Neural cell (in vitro differentiated cells): ENCODE measurements around the gene CCDC12. TPM values are rescaled to one million over a fixed set of nuclear protein-coding genes. Genes with fewer than 3 reads are reported as not detected.

Source experiments
- H2AFZ ChIP-seq: fragments of 200-600, 300-800 bp; sonication (generic), shearing (Covaris generic); 2 replicates; pipeline ENCODE4 v1.6.0; 2014; ENCODE audit warnings: low read depth, mild to moderate bottlenecking, antibody characterized with exemption, low read length, moderate library complexity
- H3F3A ChIP-seq: fragments of 200-600 bp; shearing (Covaris generic); 2 replicates; pipeline ENCODE4 v1.6.1; 2016; ENCODE audit warnings: mild to moderate bottlenecking, moderate library complexity, mixed read lengths, antibody characterized with exemption, low read length; ENCODE audit not compliant: insufficient read depth, poor library complexity, severe bottlenecking
- H3K27ac ChIP-seq: fragments of 200-600, 300-800 bp; sonication (generic), shearing (Covaris generic); 2 replicates; pipeline ENCODE4 v1.5.1; 2014; ENCODE audit warnings: mild to moderate bottlenecking, low read length, moderate library complexity
- H3K27me3 ChIP-seq: fragments of 300-800, 200-600 bp; sonication (generic), shearing (Covaris generic); 2 replicates; pipeline ENCODE4 v1.6.0; 2014; ENCODE audit warnings: mild to moderate bottlenecking, low read depth, low read length, moderate library complexity; ENCODE audit not compliant: insufficient read depth
- H3K36me3 ChIP-seq: fragments of 300-800, 200-600 bp; sonication (generic), shearing (Covaris generic); 2 replicates; pipeline ENCODE4 v1.5.1; 2014; ENCODE audit warnings: mild to moderate bottlenecking, antibody characterized with exemption, low read length, moderate library complexity; ENCODE audit not compliant: insufficient read depth
- H3K4me2 ChIP-seq: fragments of 300-800, 200-600 bp; sonication (generic), shearing (Covaris generic); 2 replicates; pipeline ENCODE4 v1.6.0; 2014; ENCODE audit warnings: mild to moderate bottlenecking, low read length
- H3K4me3 ChIP-seq: fragments of 300-800, 200-600 bp; sonication (generic), shearing (Covaris generic); 2 replicates; pipeline ENCODE4 v1.5.1; 2014; ENCODE audit warnings: mild to moderate bottlenecking, low read length, moderate library complexity
- H3K79me2 ChIP-seq: fragments of 200-600 bp; shearing (Covaris generic); replicated peaks from 2 replicates; pipeline ENCODE4 v1.6.0; 2014; ENCODE audit warnings: mild to moderate bottlenecking, low read length, moderate library complexity; ENCODE audit not compliant: insufficient read depth
- H3K9ac ChIP-seq: fragments of 300-800, 200-600 bp; sonication (generic), shearing (Covaris generic); 2 replicates; pipeline ENCODE4 v1.6.1; 2016; ENCODE audit warnings: mild to moderate bottlenecking, low read length, mixed read lengths
- H3K9me2 ChIP-seq: fragments of 200-600 bp; shearing (Covaris generic); 2 replicates; pipeline ENCODE4 v1.6.1; 2016; ENCODE audit warnings: mild to moderate bottlenecking, low read length, mixed read lengths; ENCODE audit not compliant: insufficient read depth
- H3K9me3 ChIP-seq: fragments of 200-600, 300-800 bp; sonication (generic), shearing (Covaris generic); 2 replicates; pipeline ENCODE4 v1.6.1; 2016; ENCODE audit warnings: mild to moderate bottlenecking, mixed run types, low read length, moderate library complexity, mixed read lengths
- H4K20me1 ChIP-seq: fragments of 200-600 bp; shearing (Covaris generic); 2 replicates; pipeline ENCODE4 v1.6.1; 2016; ENCODE audit warnings: mild to moderate bottlenecking, mixed run types; ENCODE audit not compliant: insufficient read depth
- EP300 ChIP-seq: fragments of 450-650 bp; conservative IDR thresholded peaks from 2 replicates; pipeline ENCODE4 v1.6.1; 2014; ENCODE audit warnings: antibody characterized with exemption, mild to moderate bottlenecking, moderate library complexity; ENCODE audit not compliant: poor library complexity, severe bottlenecking
- EZH2 ChIP-seq: fragments of 200-600, 300-800 bp; shearing (Covaris generic), sonication (generic); IDR thresholded peaks from 2 replicates; pipeline ENCODE4 v1.6.1; 2014; ENCODE audit warnings: antibody characterized with exemption, low read length, borderline replicate concordance, mild to moderate bottlenecking; ENCODE audit not compliant: insufficient read depth, poor library complexity, severe bottlenecking
- MXI1 ChIP-seq: fragments of 450-650 bp; conservative IDR thresholded peaks from 2 replicates; pipeline ENCODE4 v1.6.1; 2014; ENCODE audit warnings: antibody characterized with exemption, mild to moderate bottlenecking; ENCODE audit not compliant: poor library complexity, severe bottlenecking
- POLR2AphosphoS5 ChIP-seq: IDR thresholded peaks from 2 replicates; pipeline ENCODE4 v1.6.1; 2012
- RAD21 ChIP-seq: fragments of 450-650 bp; conservative IDR thresholded peaks from 2 replicates; pipeline ENCODE4 v1.6.1; 2014; ENCODE audit warnings: antibody characterized with exemption, mild to moderate bottlenecking, moderate library complexity
- SMC3 ChIP-seq: fragments of 450-650 bp; conservative IDR thresholded peaks from 2 replicates; pipeline ENCODE4 v1.6.1; 2014; ENCODE audit warnings: antibody characterized with exemption, mild to moderate bottlenecking, moderate library complexity; ENCODE audit not compliant: poor library complexity
- TAF1 ChIP-seq: IDR thresholded peaks from 2 replicates; pipeline ENCODE4 v1.6.1; 2012; ENCODE audit warnings: low read depth
- polyA plus RNA-seq: library from polyadenylated mRNA; depleted of rRNA; stranded (reverse); fragments of >200 nt; gene quantifications from 2 replicates; pipeline ENCODE4 v1.2.3, GENCODE V29; 2014
- TF ChIP-seq, protein P1 (sequence below): fragments of 450-650 bp; IDR thresholded peaks from 2 replicates; pipeline ENCODE4 v1.5.1; 2014; ENCODE audit warnings: antibody characterized with exemption, mild to moderate bottlenecking, moderate library complexity; ENCODE audit not compliant: poor library complexity, severe bottlenecking
- TF ChIP-seq, protein P2 (sequence below): IDR thresholded peaks from 2 replicates; pipeline ENCODE4 v1.6.1; 2012; ENCODE audit warnings: borderline replicate concordance

The CCDC12 gene
- polyA plus RNA-seq, 1 donor from 2014 or later = 46.4 TPM

DNA sequence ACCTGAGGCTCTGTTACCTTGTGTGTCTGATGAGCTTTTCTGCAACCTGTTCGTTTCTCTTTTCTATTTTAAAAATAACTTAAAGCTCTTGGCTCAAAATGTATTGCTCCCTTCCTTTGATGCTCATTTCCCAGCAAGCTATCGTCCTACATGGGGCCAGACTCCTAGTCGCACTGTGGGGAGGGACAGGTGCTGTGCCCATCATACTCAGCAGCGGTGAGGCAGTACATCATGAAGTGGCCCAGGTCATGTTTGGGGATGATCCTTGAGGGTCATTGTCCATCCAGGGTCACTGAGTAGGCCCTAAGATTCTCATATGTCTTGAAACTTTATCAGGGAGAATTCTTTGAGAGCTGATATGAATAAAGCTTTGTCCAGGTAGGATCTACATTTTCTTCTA, 57.9 kb downstream of the CCDC12 start:
- no peak overlapping the region for H2AFZ ChIP-seq
- H3K36me3 ChIP-seq = peaks cover 4% of the 10 kb centered on the region
- H3K9ac ChIP-seq = no peak overlapping the region
- TF ChIP-seq RAD21 (no peak), EZH2 (no peak), EP300 (no peak), SMC3 (no peak), TAF1 (no peak), MXI1 (no peak), POLR2AphosphoS5 (no peak)
- TF ChIP-seq, protein P1, sequence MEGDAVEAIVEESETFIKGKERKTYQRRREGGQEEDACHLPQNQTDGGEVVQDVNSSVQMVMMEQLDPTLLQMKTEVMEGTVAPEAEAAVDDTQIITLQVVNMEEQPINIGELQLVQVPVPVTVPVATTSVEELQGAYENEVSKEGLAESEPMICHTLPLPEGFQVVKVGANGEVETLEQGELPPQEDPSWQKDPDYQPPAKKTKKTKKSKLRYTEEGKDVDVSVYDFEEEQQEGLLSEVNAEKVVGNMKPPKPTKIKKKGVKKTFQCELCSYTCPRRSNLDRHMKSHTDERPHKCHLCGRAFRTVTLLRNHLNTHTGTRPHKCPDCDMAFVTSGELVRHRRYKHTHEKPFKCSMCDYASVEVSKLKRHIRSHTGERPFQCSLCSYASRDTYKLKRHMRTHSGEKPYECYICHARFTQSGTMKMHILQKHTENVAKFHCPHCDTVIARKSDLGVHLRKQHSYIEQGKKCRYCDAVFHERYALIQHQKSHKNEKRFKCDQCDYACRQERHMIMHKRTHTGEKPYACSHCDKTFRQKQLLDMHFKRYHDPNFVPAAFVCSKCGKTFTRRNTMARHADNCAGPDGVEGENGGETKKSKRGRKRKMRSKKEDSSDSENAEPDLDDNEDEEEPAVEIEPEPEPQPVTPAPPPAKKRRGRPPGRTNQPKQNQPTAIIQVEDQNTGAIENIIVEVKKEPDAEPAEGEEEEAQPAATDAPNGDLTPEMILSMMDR = no peak
- TF ChIP-seq, protein P2, sequence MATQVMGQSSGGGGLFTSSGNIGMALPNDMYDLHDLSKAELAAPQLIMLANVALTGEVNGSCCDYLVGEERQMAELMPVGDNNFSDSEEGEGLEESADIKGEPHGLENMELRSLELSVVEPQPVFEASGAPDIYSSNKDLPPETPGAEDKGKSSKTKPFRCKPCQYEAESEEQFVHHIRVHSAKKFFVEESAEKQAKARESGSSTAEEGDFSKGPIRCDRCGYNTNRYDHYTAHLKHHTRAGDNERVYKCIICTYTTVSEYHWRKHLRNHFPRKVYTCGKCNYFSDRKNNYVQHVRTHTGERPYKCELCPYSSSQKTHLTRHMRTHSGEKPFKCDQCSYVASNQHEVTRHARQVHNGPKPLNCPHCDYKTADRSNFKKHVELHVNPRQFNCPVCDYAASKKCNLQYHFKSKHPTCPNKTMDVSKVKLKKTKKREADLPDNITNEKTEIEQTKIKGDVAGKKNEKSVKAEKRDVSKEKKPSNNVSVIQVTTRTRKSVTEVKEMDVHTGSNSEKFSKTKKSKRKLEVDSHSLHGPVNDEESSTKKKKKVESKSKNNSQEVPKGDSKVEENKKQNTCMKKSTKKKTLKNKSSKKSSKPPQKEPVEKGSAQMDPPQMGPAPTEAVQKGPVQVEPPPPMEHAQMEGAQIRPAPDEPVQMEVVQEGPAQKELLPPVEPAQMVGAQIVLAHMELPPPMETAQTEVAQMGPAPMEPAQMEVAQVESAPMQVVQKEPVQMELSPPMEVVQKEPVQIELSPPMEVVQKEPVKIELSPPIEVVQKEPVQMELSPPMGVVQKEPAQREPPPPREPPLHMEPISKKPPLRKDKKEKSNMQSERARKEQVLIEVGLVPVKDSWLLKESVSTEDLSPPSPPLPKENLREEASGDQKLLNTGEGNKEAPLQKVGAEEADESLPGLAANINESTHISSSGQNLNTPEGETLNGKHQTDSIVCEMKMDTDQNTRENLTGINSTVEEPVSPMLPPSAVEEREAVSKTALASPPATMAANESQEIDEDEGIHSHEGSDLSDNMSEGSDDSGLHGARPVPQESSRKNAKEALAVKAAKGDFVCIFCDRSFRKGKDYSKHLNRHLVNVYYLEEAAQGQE = no peak
- no peaks in the 10 kb centered on the region for H3K27me3 ChIP-seq
- H3K4me3 ChIP-seq = no peak overlapping the region
- H3K27ac ChIP-seq = no peak overlapping the region
- no peaks in the 10 kb centered on the region for H4K20me1 ChIP-seq
- no peaks in the 10 kb centered on the region for H3K9me2 ChIP-seq
- H3K9me3 ChIP-seq = peaks cover 6% of the 10 kb centered on the region
- no peak overlapping the region for H3K4me2 ChIP-seq
- no peaks in the 10 kb centered on the region for H3F3A ChIP-seq
- H3K79me2 ChIP-seq = no peaks in the 10 kb centered on the region

DNA sequence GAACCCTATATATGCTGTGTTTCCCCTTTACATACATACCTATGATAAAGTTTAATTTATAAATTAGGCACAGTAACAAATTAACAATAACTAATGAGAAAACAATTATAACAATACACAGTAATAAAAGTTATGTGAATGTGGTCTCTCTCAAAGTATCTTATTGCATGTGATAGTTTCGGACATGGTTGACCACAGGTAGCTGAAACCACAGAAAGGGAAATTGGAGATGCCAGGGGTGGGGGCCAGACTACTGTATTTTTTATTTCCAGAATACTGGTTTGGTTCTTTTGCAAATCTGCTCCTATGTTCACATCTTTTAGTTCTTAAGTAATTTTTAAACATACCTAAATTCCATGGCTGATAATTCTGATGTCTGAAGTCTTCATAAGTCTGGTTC, 58.3 kb downstream of the CCDC12 start:
- Histone ChIP-seq H3K4me2 (no peak overlapping the region), H3F3A (no peaks in the 10 kb centered on the region), H3K79me2 (no peaks in the 10 kb centered on the region), H3K9me3 (peaks cover 6% of the 10 kb centered on the region), H4K20me1 (no peaks in the 10 kb centered on the region), H3K9ac (no peak overlapping the region), H2AFZ (no peak overlapping the region), H3K9me2 (no peaks in the 10 kb centered on the region), H3K36me3 (peaks cover 4% of the 10 kb centered on the region), H3K27ac (no peak overlapping the region), H3K4me3 (no peak overlapping the region), H3K27me3 (no peaks in the 10 kb centered on the region)
- TF ChIP-seq, protein P2 = no peak
- TF ChIP-seq EZH2 (no peak), TAF1 (no peak), MXI1 (no peak), SMC3 (no peak), RAD21 (no peak), POLR2AphosphoS5 (no peak), EP300 (no peak)
- TF ChIP-seq, protein P1 = no peak
